Medulla oblongata (tissue), 1 donor: ENCODE measurements around the gene NFATC2.

Experiments used
- DNase-seq: peaks from one replicate; pipeline ENCODE4 v3.0.0-alpha.2; 2015; ENCODE audit errors: extremely low spot score

The NFATC2 gene

GRCh38 chr20:51375561-51375960, 167.0 kb downstream of the NFATC2 start:
- DNase-seq: no peak

GRCh38 chr20:51374961-51375360, 167.6 kb downstream of the NFATC2 start:
- DNase-seq: no peak

- DNase-seq: no peak
Observed at GRCh38 chr20:51374456-51374830, 168.1 kb downstream of the NFATC2 start.

- no peak for DNase-seq
Observed at GRCh38 chr20:51373713-51374455, 168.6 kb downstream of the NFATC2 start.

DNA sequence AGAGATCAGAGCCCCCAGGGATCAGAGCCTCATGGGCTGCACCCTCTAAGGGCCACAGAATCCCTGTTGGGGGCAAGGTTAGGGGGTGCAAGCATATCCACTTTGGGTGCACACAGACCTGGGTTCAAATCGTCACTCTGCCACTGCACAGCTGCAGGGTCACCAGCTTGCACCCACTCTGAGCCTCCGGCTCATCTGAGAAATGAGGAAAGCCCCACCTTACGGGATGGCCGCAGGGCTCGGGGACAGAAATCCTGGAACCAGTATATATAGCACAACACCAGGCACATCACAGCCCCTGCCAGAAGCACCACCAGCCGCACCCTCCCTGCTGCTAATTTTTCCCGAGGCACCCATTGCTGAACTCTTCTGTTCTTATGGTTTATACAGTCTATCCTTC, 169.6 kb downstream of the NFATC2 start:
- DNase-seq: no peak

- peak; percentile 55 for DNase-seq
Observed at GRCh38 chr20:51372176-51372803, 170.2 kb downstream of the NFATC2 start.

DNA sequence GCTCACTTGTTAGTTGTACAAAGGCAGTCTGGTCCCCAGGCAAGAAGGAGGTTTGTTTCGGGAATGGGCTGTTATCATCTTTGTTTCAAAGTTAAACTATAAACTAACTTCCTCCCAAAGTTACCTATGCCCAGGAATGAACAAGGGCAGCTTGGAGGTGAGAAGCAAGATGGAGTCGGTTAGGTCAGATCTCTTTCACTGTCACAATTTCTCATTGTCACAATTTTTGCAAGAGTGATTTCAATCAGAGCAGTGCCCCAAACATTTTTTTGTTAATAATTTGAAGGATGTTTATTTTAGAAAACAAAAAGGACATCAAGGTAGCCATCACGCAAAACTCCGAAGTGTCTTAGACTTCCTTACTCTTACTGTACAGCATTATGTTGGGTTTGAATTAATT, 170.8 kb downstream of the NFATC2 start:
- DNase-seq: no peak

DNA sequence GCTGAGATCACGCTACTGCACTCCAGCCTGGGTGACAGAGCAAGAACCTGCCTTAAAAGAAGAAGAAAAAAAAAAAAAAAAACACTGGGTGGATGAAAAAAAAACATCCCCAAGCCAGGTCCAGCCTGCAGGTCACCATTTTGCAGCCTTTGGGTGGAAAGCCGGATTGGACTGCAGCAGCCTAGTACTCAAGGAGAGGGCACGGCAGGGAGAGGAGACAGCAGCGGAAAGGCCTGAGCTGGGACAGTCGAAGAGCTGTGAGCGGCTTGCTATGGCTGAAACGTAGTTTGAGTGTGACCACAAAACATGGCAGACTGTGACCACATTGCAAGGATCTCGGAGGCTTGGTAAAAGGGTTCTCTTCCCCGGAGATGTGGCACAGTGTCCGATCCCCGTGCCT, 173.0 kb downstream of the NFATC2 start:
- DNase-seq: no peak

DNA sequence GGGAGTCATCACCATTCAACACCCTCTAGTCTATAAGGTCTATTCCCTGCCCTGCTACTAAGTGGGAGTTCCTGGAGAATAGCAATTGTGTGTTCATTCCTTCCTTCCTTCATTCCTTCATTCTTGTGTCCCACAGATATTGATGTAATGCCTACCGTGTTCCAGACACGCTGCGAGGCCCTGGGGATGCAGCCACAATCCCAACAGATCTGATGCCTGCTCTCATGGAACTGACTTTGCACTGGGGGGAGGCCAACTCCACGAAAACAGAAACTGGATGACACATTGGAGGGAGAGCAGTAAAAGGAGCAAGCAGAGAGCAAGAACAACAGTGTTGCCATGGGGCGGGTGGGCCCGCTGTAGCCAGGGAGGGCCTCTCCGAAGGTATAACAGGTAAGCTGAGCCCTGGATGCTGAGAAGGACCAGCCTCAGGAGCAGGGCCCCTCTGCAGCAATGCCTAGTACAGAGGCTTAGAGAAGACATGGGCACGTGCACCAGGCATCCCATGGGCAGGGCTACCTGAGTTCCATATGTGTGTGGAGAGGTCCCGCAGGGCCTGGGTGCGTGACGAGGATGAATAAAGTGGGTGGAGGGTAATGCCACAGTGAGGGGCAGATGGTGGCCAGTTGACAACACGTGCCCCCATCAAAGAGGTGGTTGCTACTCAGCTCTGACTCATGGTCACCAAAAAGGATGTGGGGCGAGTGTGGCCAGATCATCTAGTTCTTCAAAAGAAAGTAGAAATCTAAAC, 173.9 kb downstream of the NFATC2 start:
- DNase-seq: no peak

- DNase-seq: no peak
Observed at GRCh38 chr20:51366155-51366886, 176.2 kb downstream of the NFATC2 start.

- no peak for DNase-seq
Observed at GRCh38 chr20:51365670-51366069, 176.8 kb downstream of the NFATC2 start.

- no peak for DNase-seq
Observed at GRCh38 chr20:51363813-51364212, 178.7 kb downstream of the NFATC2 start.

DNA sequence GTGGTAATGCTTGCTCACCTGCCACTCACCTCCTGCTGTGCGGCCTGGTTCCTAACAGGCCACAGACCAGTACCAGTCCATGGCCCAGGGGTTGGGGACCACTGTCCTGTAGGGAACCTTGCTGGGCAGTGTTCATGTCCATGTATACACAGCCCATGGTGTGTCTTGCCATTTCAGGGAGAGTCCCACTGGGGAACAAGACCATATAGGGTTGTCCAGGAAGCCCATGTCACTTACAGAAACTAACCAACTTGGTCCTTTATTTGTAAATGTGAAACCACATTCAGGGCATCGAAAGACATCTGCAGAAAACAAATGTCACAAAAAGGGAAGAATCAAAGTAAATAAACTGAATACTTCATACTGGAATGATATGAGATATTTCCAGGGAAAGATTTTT, 179.1 kb downstream of the NFATC2 start:
- no peak for DNase-seq

DNA sequence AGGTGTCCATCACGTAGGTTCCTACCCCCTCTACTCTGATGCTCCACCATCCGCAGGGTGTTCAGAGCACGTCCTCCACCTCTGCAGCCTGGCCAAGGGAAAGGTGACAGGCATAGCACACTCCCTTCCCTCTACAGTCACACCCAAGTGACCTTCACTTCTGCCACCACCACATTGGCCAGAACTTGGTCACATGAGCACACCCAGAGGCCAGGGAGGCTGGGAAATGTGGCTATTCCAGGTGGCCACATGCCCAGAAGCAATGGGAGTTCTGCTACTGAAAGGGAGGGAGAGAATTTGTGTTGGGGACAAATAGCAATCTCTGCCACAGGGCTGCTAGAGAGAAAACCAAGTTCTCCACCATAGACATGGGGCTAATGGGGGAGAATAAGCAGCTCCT, 180.3 kb downstream of the NFATC2 start:
- DNase-seq: no peak

DNA sequence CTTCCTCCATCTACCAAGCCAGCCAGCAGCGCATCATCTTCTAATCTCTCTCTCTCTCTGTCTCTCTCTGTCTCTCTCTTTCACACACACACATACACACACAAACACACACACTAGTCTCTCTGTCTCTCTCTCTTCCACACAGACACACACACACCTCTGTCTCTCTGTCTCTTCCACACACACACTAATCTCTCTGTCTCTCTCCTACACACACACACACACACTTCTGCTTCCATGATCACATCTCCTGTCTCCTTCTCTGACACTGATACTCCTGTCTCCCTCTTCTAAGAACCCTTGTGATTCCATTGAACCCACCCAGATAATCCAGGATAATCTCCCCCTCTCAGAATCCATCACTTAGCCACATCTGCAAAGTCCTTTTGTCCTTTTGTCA, 181.3 kb downstream of the NFATC2 start:
- no peak for DNase-seq

- no peak for DNase-seq
Observed at GRCh38 chr20:51360451-51361201, 181.9 kb downstream of the NFATC2 start.

DNA sequence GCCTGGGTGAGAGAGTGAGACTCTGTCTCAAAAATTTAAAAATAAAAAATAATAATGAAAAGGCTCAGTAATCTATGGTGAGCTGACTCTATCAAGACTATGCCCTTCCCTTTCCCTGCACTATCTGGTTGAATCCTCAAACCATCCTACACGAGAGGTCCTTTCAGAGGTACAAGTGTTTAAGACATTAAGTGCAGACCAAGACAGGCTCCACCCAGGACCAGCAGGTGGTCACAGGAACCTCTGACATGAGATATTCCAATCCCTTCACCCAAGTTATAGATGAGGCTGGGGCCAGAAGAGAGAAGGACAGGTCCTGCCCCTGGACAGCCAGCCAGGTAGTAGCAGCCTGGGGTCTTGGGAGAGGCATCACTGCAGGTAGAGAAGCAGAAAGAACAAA, 182.6 kb downstream of the NFATC2 start:
- no peak for DNase-seq

- DNase-seq: no peak
Observed at GRCh38 chr20:51359401-51359800, 183.1 kb downstream of the NFATC2 start.

GRCh38 chr20:51358032-51358724, 184.3 kb downstream of the NFATC2 start:
- DNase-seq: no peak

DNA sequence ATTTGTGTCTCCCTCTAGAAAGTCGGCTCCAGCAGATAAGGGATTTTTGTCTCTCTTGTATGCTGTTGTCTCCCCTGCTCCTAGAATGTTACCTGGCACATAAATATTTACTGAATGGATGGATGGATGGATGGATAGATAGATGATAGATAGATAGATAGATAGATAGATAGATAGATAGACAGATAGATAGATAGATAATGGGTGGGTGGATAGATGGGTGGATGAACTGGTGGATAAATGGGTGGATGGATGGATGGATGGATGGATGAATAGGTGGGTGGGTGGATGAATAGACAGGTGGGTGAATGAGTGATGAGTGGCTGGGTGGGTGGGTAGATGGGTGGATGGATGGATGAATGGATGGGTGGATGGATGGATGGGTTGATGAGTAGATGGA, 185.0 kb downstream of the NFATC2 start:
- DNase-seq: no peak

GRCh38 chr20:51356871-51357270, 185.6 kb downstream of the NFATC2 start:
- DNase-seq: no peak
